T-helper 17 cell (primary cell): ENCODE measurements around the gene OCA2. TPM values are rescaled to one million over a fixed set of nuclear protein-coding genes. Genes with fewer than 3 reads are reported as not detected.
"Not testable (repeated sequence)": the region's sequence is repeated elsewhere in the genome, so short reads cannot be mapped to it uniquely, and the experiment has no call there.

Experiments
- ATAC-seq: fragments of 150-1000 bp; cut with Tn5 transposase; 2 replicates; pipeline ENCODE4 v1.10.0; 2021; ENCODE audit warnings: mild to moderate bottlenecking, moderate library complexity
- DNase-seq, 3 donors: peaks; one replicate each; pipeline versions ENCODE4 v3.0.0 to v3.0.0-alpha.2; 2020 to 2021
- H3K9me3 ChIP-seq: one replicate; pipeline ENCODE4 v1.7.0; 2013; ENCODE audit warnings: low read length, mild to moderate bottlenecking; ENCODE audit not compliant: control insufficient read depth, poor library complexity, severe bottlenecking
- H3K27ac Mint-ChIP-seq: one replicate; pipeline ENCODE4 v1.8.0; 2022; ENCODE audit warnings: mild to moderate bottlenecking, moderate library complexity, mixed read lengths
- H3K27me3 Mint-ChIP-seq: one replicate; pipeline ENCODE4 v1.8.0; 2022; ENCODE audit warnings: mixed read lengths
- H3K36me3 Mint-ChIP-seq: one replicate; pipeline ENCODE4 v1.8.0; 2022; ENCODE audit warnings: low read depth, mixed read lengths
- H3K4me1 Mint-ChIP-seq: one replicate; pipeline ENCODE4 v1.8.0; 2022; ENCODE audit warnings: mild to moderate bottlenecking, mixed read lengths
- H3K4me3 Mint-ChIP-seq: one replicate; pipeline ENCODE4 v1.8.0; 2022; ENCODE audit warnings: mild to moderate bottlenecking, moderate library complexity, mixed read lengths
- total RNA-seq, 4 donors: library from RNA in 2 of 4; stranded (reverse) in 2 of 4; gene quantifications; one replicate each; pipeline ENCODE4 v1.2.3 and lab custom pipeline; 2022 to 2026

Gene OCA2
- total RNA-seq, 2 donors from 2014 or later: not detected

DNA sequence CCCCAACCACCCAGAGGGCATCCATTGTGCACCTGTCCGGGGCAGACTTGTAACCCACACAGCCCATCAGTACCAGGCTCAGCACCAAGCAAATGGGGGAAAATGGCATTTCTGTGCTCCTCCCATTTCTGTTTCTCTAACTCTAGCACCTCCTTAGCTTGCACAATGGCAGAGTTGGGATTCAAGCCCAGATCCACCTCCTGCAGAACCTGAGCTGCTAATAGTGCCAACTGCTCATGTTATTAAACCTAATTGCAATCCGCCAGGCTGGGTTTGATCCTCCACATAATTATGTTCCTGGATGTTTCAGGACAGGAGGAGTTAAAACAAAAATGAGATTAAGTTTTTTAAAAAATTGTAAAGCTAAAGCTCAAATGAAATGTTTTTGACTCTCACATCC, 235.0 kb downstream of the OCA2 start:
- DNase-seq (no peak), ATAC-seq (no peak)
- H3K36me3 Mint-ChIP-seq: no peaks in the 10 kb centered on the region
- H3K9me3 ChIP-seq: no peaks in the 10 kb centered on the region
- H3K4me3 Mint-ChIP-seq: no peak overlapping the region
- H3K27ac Mint-ChIP-seq: no peak overlapping the region
- H3K4me1 Mint-ChIP-seq: no peaks in the 10 kb centered on the region
- H3K27me3 Mint-ChIP-seq: no peaks in the 10 kb centered on the region

DNA sequence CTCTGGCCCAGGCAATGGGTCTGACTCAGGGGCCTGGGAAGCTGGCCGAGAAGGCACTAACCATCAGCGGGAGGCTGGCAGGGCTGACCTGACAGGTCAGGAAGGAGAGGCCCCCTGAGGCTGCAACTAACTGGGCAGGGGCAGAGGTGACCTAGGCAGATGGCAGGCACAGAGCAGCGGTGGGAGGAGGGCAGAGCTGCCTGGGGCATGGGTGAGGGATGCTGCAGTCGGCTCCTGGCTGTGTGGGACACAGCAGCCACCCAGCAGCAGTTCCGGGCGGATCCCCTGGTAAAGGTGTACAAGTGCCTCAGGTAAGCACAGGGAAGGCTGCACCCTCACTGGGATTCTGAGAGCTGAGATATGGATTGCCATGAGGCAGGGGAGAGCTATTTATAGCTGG, 236.1 kb downstream of the OCA2 start:
- DNase-seq: no peak
- Mint-ChIP-seq H3K36me3 (no peaks in the 10 kb centered on the region), H3K4me1 (no peaks in the 10 kb centered on the region), H3K27me3 (no peaks in the 10 kb centered on the region), H3K4me3 (no peak overlapping the region), H3K27ac (no peak overlapping the region)
- ATAC-seq: no peak
- no peaks in the 10 kb centered on the region for H3K9me3 ChIP-seq

DNA sequence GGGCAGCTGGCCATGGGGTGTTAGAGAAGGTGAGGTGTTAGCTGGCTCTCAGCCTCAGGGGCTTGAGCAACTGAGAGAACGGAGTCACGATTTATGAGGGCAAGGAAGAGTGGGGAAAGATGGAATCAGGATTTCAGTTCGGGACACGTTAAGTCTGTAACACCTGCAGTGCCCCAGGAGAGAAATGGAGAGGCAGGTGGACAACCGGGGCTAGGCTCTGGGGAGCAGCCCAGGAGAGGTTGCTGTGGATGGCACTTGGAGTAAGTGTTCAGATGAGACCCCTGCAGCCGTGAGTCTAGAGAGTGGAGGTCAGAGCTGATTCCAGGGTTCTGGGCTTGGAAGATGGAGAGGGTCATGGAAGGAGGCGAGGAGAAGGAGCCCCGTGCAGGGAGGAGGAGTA, 237.9 kb downstream of the OCA2 start:
- DNase-seq: no peak
- no peaks in the 10 kb centered on the region for H3K9me3 ChIP-seq
- no peak for ATAC-seq
- Mint-ChIP-seq H3K4me3 (no peak overlapping the region), H3K27ac (no peak overlapping the region), H3K4me1 (no peaks in the 10 kb centered on the region), H3K27me3 (no peaks in the 10 kb centered on the region), H3K36me3 (no peaks in the 10 kb centered on the region)

DNA sequence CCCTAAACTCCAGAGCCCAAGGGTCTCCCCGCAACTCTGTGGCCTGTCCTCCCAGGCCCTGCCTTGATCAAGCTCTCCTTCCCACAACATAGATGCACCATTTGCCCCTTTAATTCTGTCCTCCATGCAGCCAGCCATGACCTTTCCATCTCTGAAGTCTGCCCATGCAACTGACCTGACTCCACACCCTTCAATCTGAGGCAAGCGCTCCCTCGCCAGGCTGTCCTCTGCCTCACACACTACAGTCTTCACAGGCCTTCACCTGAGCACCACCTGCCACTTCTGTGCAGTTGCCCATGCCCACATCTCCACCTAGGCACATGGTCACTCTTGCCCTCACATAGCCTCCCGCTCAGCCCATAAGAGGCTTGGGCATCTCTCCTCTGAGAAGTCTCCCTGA, 244.0 kb downstream of the OCA2 start:
- Mint-ChIP-seq H3K4me1 (no peaks in the 10 kb centered on the region), H3K36me3 (no peaks in the 10 kb centered on the region), H3K27ac (no peak overlapping the region), H3K27me3 (no peaks in the 10 kb centered on the region), H3K4me3 (no peak overlapping the region)
- DNase-seq: no peak
- ATAC-seq: no peak
- H3K9me3 ChIP-seq: no peaks in the 10 kb centered on the region

DNA sequence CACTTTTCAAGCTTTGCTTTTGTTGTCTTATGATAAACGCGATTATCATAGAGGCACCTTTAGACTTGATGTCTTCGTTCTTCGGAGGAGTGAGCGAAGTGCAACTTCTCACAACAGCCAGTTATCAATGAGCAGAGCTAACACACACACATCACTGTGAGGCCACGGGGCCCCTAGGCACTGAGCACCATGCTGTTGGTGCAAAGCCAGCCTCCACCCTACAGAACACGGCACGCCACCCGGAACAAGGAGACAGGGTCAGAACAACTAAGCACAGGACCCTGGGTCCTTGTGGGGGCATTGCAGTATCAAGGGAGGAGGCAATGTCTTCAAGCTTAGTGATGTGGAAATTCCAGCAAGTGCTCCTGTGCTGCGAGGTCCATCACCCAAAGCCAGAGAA, 244.5 kb downstream of the OCA2 start:
- no peak for ATAC-seq
- Mint-ChIP-seq H3K27ac (no peak overlapping the region), H3K36me3 (no peaks in the 10 kb centered on the region), H3K4me3 (no peak overlapping the region), H3K27me3 (no peaks in the 10 kb centered on the region), H3K4me1 (no peaks in the 10 kb centered on the region)
- no peak for DNase-seq
- H3K9me3 ChIP-seq: no peaks in the 10 kb centered on the region

DNA sequence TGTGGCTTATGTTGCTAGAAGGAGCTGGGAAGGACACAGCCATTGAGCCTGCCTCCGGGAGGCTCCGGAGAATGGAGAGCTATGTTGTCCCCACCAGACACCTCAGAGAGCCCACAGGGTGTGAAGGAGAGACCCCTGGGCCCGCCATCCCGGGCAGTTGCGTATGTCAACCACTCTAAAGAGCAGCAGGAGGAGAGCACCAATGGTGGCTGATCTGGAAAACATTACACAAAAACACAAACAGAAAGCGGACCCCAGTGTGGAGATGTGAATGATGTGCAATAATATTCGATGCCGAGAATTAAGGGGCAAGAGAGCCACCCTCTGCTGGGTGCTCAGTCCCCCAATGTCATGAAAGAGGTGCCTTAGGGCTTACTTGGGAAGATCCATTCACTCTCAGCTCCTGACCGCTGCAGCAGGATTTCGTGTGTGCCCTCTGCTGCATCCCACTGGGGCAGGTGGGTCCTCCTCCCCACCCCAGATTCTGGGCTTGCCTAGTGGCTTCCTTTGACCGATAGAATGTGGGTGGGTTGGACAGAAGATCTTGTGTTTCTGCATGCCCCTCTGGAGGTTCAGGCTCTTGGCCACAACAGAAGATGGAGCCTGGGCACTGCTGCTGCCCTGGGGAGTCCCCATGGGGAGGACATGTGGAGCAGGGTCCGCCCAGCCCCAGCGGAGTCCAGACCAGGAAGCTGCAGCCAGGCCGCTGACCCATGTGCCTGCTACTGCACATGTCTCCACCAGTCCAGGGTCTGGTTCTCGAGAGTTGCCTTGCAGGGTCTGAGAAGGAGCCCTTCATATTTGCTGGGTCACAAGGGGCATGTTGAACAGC, 245.3 kb downstream of the OCA2 start:
- Mint-ChIP-seq H3K4me1 (no peaks in the 10 kb centered on the region), H3K4me3 (no peak overlapping the region), H3K27me3 (no peaks in the 10 kb centered on the region), H3K27ac (no peak overlapping the region), H3K36me3 (no peaks in the 10 kb centered on the region)
- DNase-seq: no peak
- no peak for ATAC-seq
- H3K9me3 ChIP-seq: no peaks in the 10 kb centered on the region

DNA sequence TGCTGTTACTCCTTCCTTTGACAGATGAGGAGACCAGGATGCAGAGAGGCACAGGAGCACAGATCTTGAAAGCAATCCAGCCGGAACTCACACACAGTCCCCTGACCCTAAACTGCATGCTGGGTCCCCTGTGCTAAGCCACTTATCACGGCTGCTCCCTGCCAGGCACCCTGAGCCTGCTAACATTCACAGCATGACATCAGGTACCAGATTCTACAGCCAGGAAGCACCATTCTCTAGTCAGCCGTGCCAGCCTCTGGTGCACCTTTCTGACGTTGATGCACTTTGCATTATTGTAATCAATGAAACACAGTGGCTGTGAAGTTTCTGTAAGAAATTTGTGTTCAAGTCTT, 247.3 kb downstream of the OCA2 start:
- no peaks in the 10 kb centered on the region for H3K36me3 Mint-ChIP-seq
- H3K4me1 Mint-ChIP-seq: no peaks in the 10 kb centered on the region
- H3K4me3 Mint-ChIP-seq: no peak overlapping the region
- H3K27ac Mint-ChIP-seq: no peak overlapping the region
- H3K9me3 ChIP-seq: no peaks in the 10 kb centered on the region
- no peaks in the 10 kb centered on the region for H3K27me3 Mint-ChIP-seq
- ATAC-seq: no peak
- no peak for DNase-seq

DNA sequence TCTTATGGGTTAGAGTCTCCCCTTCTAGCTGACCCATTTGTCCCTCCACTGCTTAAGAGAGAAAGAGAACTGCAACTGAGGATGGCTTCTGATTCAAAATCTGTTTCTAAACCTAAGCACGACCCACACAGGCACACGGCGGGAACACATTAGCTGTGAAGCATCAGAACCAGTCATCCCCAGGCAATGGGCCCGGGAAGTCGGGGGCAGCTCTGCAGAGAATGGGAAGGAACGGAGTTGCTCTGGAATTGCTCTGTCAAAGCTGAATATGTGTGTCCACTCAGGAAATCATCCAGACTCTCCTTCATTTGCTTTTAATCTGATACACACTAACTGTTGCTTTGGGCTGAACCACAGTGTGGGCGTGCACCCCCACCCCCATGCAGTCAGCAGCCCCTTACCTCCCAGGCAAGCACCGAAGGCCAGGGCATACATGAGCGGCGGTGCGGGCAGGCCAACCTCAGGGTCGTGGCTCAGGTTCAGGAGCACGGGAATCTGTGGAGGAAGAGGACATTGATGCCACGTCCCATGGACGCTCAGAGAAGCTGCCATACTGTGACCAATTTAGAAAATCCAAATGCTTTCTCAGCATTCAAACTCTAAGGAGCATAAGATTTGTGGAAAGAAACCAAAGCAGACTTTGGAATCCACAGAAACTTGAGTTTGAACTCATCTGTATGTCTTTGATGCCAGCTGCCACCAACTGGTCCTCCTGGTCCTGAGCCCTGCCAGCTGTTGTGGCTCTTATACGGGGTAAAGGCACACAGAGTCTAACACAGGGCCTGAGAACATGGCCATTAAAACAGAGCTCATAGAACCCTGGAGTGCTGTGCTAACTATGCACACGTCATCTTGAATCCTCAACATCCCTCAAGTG, 247.9 kb downstream of the OCA2 start:
- H3K9me3 ChIP-seq: no peaks in the 10 kb centered on the region
- Mint-ChIP-seq H3K27ac (no peak overlapping the region), H3K27me3 (no peaks in the 10 kb centered on the region), H3K4me1 (no peaks in the 10 kb centered on the region), H3K4me3 (no peak overlapping the region), H3K36me3 (no peaks in the 10 kb centered on the region)
- ATAC-seq (no peak), DNase-seq (no peak)

DNA sequence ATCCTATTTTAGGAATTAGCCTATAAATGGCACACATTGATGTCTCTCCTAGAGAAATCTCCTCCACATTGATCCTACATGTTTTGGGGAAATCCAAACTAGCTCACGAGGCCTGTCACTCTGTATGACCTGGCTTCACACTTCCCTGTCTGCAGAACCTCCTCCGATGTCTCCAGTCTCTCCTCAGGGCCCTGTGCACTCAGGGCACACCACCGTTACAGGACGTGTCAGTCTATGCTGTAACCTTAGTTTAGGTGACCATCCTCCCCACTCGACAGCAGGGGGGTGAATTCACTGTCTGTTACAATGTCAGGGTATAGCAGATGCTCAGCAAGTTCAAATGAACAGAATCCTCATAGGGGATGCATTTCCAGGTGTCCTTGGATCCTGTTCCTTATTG, 249.1 kb downstream of the OCA2 start:
- Mint-ChIP-seq H3K4me1 (no peaks in the 10 kb centered on the region), H3K4me3 (no peak overlapping the region), H3K27ac (no peak overlapping the region), H3K27me3 (no peaks in the 10 kb centered on the region), H3K36me3 (no peaks in the 10 kb centered on the region)
- no peak for DNase-seq
- ATAC-seq: no peak
- H3K9me3 ChIP-seq: no peaks in the 10 kb centered on the region

DNA sequence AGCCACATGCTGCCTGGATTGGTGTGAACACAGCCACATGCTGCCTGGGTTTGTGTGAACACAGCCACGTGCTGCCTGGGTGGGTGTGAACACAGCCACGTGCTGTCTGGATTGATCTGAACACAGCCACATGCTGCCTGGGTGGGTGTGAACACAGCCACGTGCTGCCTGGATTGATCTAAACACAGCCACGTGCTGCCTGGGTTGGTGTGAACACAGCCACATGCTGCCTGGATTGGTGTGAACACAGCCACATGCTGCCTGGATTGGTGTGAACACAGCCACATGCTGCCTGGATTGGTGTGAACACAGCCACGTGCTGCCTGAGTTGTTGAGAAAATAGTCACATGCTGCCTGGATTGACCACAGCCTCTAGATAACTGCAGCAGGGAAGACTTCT, 250.2 kb downstream of the OCA2 start:
- not testable (repeated sequence) for H3K4me1 Mint-ChIP-seq, H3K27ac Mint-ChIP-seq, ATAC-seq, H3K27me3 Mint-ChIP-seq, DNase-seq, H3K36me3 Mint-ChIP-seq, H3K9me3 ChIP-seq, H3K4me3 Mint-ChIP-seq

DNA sequence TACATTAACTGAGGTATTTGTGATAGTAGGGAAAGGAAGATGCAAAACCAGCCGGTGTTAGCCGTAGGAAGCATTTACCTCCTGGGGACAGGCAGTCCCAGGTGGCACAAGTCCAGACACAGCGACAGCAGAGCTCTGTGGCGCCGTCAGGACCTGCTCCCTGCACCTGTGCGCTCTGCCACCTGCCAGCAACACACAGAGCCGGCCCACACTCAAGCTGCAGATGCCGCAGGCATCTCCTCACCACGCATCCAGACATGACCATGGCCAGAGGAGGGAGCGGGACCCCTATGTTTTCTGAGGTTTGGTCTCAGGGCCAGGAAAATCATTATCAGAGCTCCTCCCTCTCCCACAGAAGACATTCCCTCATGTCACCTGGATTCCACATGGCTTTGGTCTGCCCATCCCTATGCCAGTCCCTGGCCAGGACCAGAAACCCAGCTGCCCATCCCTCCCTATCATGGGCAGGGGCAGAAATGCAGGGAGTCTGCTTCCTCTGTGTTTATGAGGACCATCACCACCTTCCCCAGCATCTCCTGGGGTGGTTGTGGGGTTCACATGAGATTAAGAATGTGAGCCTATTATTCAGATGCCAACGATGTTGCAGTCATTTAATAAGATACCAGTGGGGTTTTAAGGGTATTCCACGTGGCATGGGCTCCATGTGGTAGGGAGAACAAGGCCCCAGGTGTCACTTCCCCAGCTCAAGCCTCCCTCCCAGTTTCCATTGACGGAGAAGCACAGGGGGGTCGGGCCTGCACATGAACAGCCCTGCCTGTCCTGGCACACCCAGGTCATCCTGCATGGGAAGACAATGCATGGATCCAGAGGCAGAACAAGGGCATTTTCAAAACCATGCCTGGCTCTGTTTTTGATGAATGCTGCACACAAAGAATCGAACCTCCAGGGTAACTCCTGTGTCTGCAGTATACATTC, 251.1 kb downstream of the OCA2 start:
- no peaks in the 10 kb centered on the region for H3K36me3 Mint-ChIP-seq
- no peaks in the 10 kb centered on the region for H3K27me3 Mint-ChIP-seq
- DNase-seq: no peak
- no peak for ATAC-seq
- H3K27ac Mint-ChIP-seq: no peak overlapping the region
- no peaks in the 10 kb centered on the region for H3K9me3 ChIP-seq
- no peaks in the 10 kb centered on the region for H3K4me1 Mint-ChIP-seq
- no peak overlapping the region for H3K4me3 Mint-ChIP-seq

DNA sequence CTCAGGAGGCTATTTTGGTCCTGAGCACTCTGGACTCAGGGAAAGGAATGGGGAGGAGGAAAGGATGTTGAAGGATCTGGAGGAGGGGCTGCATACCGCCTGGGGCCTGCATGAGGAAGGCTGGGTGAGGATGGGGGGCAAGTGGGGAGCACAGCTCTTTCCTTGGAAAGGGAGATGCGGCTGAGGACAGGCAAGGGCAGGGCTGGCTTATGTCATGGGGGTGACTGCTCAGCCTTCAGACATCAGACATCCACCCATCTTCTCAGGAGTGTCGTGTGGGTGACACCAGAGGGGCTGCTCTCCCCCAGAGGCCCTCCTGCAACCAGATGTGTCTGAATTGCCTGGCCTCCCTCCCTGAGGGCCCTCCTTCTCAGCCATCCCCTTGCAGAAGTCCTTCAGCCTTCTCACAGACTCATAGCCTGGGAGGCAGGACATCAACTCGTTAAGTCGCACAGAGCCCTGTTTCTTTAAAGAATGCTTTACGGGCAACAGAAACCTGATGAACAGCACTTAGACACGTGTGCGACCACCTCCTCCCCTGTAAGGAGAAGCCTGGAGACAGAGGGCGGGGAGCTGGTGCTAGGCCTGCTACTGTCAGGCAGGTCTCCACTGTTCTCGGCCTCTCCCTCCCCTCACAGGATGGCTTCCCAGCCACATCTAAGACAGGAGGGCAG, 252.3 kb downstream of the OCA2 start:
- Mint-ChIP-seq H3K4me1 (no peaks in the 10 kb centered on the region), H3K36me3 (no peaks in the 10 kb centered on the region), H3K27me3 (no peaks in the 10 kb centered on the region), H3K27ac (no peak overlapping the region), H3K4me3 (no peak overlapping the region)
- no peaks in the 10 kb centered on the region for H3K9me3 ChIP-seq
- ATAC-seq (no peak), DNase-seq (no peak)
